ENCODE data around the gene PPP1R16B.

GRCh38 chr20:38907918-38908677 lies 102.6 kb downstream of the PPP1R16B start:
- no peak for TF ChIP-seq EP300 (IDR thresholded peaks at IDR 0.05)
- no peak for TF ChIP-seq CTCF (IDR thresholded peaks at IDR 0.05)

Measured in upper lobe of left lung (tissue), 4 donors.